Heart left ventricle (tissue), 13 donors: Measurements from ENCODE around the gene DOCK4.

Source experiments
- CTCF ChIP-seq, 12 donors: fragments of 200-600 bp; sonication (generic) in 4 of 12; IDR thresholded peaks; one replicate each; pipeline versions ENCODE4 v1.5.0 to v1.8.0; 2018 to 2022; ENCODE audit warnings: antibody characterized with exemption in 12 of 12, mild to moderate bottlenecking in 5 of 12
- POLR2A ChIP-seq, 2 donors: fragments of 450-650 bp; IDR thresholded peaks; one replicate each; pipeline ENCODE4 v1.6.1; 2017; ENCODE audit warnings: antibody characterized with exemption in 2 of 2, mild to moderate bottlenecking in 2 of 2, moderate library complexity in 2 of 2
- donor health status: ischemic (EF 13 %, LVEDD 7.1; RV severe dilation, severe dysfunction).
- donor health status: DM: no; HTN: yes; CAD: no.
- donor health status: DM: no; HTN: no; CAD: no.
- donor health status: ischemic (EF 25% LVEDD 6.9; RV normal size, moderate dysfunction).
- donor health status: ischemic (EF 25% LVEDD 5.7; RV mildly dilated, moderate dysfunction).
- donor health status: ischemic (EF 35%, LVEDD 5.7; RV mildly dilated, moderate dysfunction).
- donor health status: nonischemic (EF 11% LVEDD 7.7; RV severe dilation, severe dysfunction).
- donor health status: DM: yes; HTN: yes; CAD: no.
- donor health status: PGD.
- donor health status: ischemic (EF 29% LVEDD 5.4; RV normal size, mild dysfunction).
- donor health status: nonischemic (EF 23%, LVEDD 6.1; RV moderate dilation, normal function).

GRCh38 chr7:112161253-112162141 lies 44.7 kb downstream of the DOCK4 start:
- TF ChIP-seq CTCF (IDR thresholded peaks at IDR 0.05) (no peak), POLR2A (IDR thresholded peaks at IDR 0.05) (no peak)
